K562 (cell line): Measurements from ENCODE around the gene MECP2. TPM values are rescaled to one million over a fixed set of nuclear protein-coding genes. Genes with fewer than 3 reads are reported as not detected.

Source experiments
- ATF4 ChIP-seq: fragments of 450-650 bp; formaldehyde crosslinking; IDR thresholded peaks from 2 replicates; pipeline ENCODE4 v1.4.0; 2022; ENCODE audit warnings: mild to moderate bottlenecking, moderate library complexity
- ETV6 ChIP-seq, 3 experiments: fragments of 150-350 bp in 1 of 3; sonication (generic) in 1 of 3; formaldehyde crosslinking in 1 of 3; IDR thresholded peaks; 2 replicates each; pipeline versions ENCODE4 v1.6.1 to v1.8.0; 2014 to 2022; ENCODE audit warnings: borderline replicate concordance in 2 of 3, low read depth in 2 of 3, antibody characterized with exemption in 1 of 3, low read length in 1 of 3, mild to moderate bottlenecking in 1 of 3, missing genetic modification reagents in 1 of 3
- FOXJ2 ChIP-seq: fragments of 200-800 bp; sonication (Bioruptor generic); IDR thresholded peaks from 2 replicates; pipeline ENCODE4 v1.6.1; 2016; ENCODE audit warnings: missing genetic modification characterization, missing compliant biosample characterization
- GTF2A2 ChIP-seq: IDR thresholded peaks from 2 replicates; pipeline ENCODE4 v1.6.1; 2016; ENCODE audit warnings: mild to moderate bottlenecking, missing genetic modification characterization, missing compliant biosample characterization
- GTF2E2 ChIP-seq: fragments of 200-800 bp; sonication (Bioruptor generic); IDR thresholded peaks from 2 replicates; pipeline ENCODE4 v1.6.1; 2016; ENCODE audit warnings: missing genetic modification characterization, missing compliant biosample characterization
- JUND ChIP-seq, 2 experiments: IDR thresholded peaks; 2 replicates in 1 of 2; 3 replicates in 1 of 2; pipeline ENCODE4 v1.6.1; 2011; ENCODE audit warnings: borderline replicate concordance in 2 of 2, low read depth in 2 of 2, low read length in 2 of 2, improper control_type of control experiment in 1 of 2, missing biosample characterization in 1 of 2, missing genetic modification characterization in 1 of 2, missing genetic modification reagents in 1 of 2
- MEF2A ChIP-seq: IDR thresholded peaks from 2 replicates; pipeline ENCODE4 v1.6.1; 2011; ENCODE audit warnings: low read depth, mild to moderate bottlenecking, low read length, moderate library complexity; ENCODE audit not compliant: control insufficient read depth
- MEF2D ChIP-seq: conservative IDR thresholded peaks from 2 replicates; pipeline ENCODE4 v1.6.1; 2016; ENCODE audit warnings: low read depth, missing genetic modification characterization, missing compliant biosample characterization
- NELFE ChIP-seq: IDR thresholded peaks from 2 replicates; pipeline ENCODE4 v1.6.1; 2011; ENCODE audit warnings: mild to moderate bottlenecking; ENCODE audit not compliant: insufficient read depth, insufficient read length
- POLR2B ChIP-seq: fragments of 450-650 bp; IDR thresholded peaks from 2 replicates; pipeline ENCODE4 v1.6.1; 2018; ENCODE audit warnings: low read depth; ENCODE audit not compliant: partially characterized antibody
- PTRF ChIP-seq: fragments of 450-650 bp; IDR thresholded peaks from 2 replicates; pipeline ENCODE4 v1.6.1; 2016; ENCODE audit warnings: mild to moderate bottlenecking, missing genetic modification characterization, missing compliant biosample characterization
- RBM25 ChIP-seq: fragments of 200-400 bp; formaldehyde crosslinking; IDR thresholded peaks from 2 replicates; pipeline ENCODE4 v1.6.1; 2018; ENCODE audit warnings: low read length, low read depth, moderate library complexity; ENCODE audit not compliant: severe bottlenecking
- RCOR1 ChIP-seq, 2 experiments: IDR thresholded peaks; 2 replicates each; pipeline ENCODE4 v1.6.1; 2012; ENCODE audit warnings: low read depth in 2 of 2, low read length in 2 of 2, borderline replicate concordance in 1 of 2, improper control_type of control experiment in 1 of 2
- TAL1 ChIP-seq: fragments of 450-650 bp; IDR thresholded peaks from 2 replicates; pipeline ENCODE4 v1.6.1; 2016; ENCODE audit warnings: mild to moderate bottlenecking
- TEAD2 ChIP-seq: fragments of 450-650 bp; IDR thresholded peaks from 2 replicates; pipeline ENCODE4 v1.6.1; 2016; ENCODE audit warnings: missing genetic modification characterization, control low read depth, missing compliant biosample characterization
- TSC22D4 ChIP-seq: fragments of 450-650 bp; IDR thresholded peaks from 2 replicates; pipeline ENCODE4 v1.6.1; 2016; ENCODE audit warnings: missing genetic modification characterization, missing biosample characterization, control low read depth
- USF2 ChIP-seq: sonication (generic); formaldehyde crosslinking; IDR thresholded peaks from 2 replicates; pipeline ENCODE4 v1.5.0; 2020; ENCODE audit warnings: missing genetic modification reagents
- ZBTB17 ChIP-seq: fragments of 450-650 bp; formaldehyde crosslinking; IDR thresholded peaks from 2 replicates; pipeline ENCODE4 v1.4.0; 2020; ENCODE audit warnings: mild to moderate bottlenecking
- ZNF134 ChIP-seq: fragments of 250-450 bp; sonication (Bioruptor Pico); conservative IDR thresholded peaks from 2 replicates; pipeline ENCODE4 v1.4.0; 2020
- ZNF140 ChIP-seq: fragments of 250-450 bp; sonication (Bioruptor Pico); IDR thresholded peaks from 2 replicates; pipeline ENCODE4 v1.8.0; 2021; ENCODE audit warnings: moderate library complexity, mild to moderate bottlenecking, inconsistent platforms
- ZNF184 ChIP-seq: sonication (generic); formaldehyde crosslinking; IDR thresholded peaks from 2 replicates; pipeline ENCODE4 v1.5.0; 2020; ENCODE audit warnings: missing genetic modification reagents
- ZNF224 ChIP-seq: sonication (generic); formaldehyde crosslinking; IDR thresholded peaks from 2 replicates; pipeline ENCODE4 v1.8.0; 2022; ENCODE audit warnings: mild to moderate bottlenecking, missing genetic modification reagents
- ZNF232 ChIP-seq: sonication (generic); formaldehyde crosslinking; IDR thresholded peaks from 2 replicates; pipeline ENCODE4 v1.8.0; 2022; ENCODE audit warnings: mild to moderate bottlenecking, missing genetic modification reagents
- ZNF311 ChIP-seq: fragments of 250-450 bp; sonication (Bioruptor Pico); IDR thresholded peaks from 2 replicates; pipeline ENCODE4 v1.4.0; 2020; ENCODE audit warnings: mild to moderate bottlenecking, moderate library complexity
- ZNF347 ChIP-seq: fragments of 450-650 bp; formaldehyde crosslinking; IDR thresholded peaks from 2 replicates; pipeline ENCODE4 v1.4.0; 2020; ENCODE audit warnings: low read depth, mild to moderate bottlenecking, moderate library complexity
- ZNF668 ChIP-seq: fragments of 250-450 bp; sonication (Bioruptor Pico); IDR thresholded peaks from 2 replicates; pipeline ENCODE4 v1.8.0; 2022; ENCODE audit warnings: mild to moderate bottlenecking, inconsistent platforms
- polyA plus RNA-seq, 8 experiments: library from polyadenylated mRNA; depleted of rRNA in 4 of 8; stranded (reverse) in 5 of 8; unstranded in 3 of 8; fragments of >200 nt; fragmentation: Nextera tagmentation in 2 of 8; fragmentation: Illumina TruSeq in 1 of 8; extraction: Ambion mirVana in 2 of 8; extraction: Trizol in 1 of 8; gene quantifications; 2 replicates each; pipeline versions ENCODE4 v1.2.1 to v1.2.3, GENCODE V29; 2011 to 2014; ENCODE audit warnings: inconsistent platforms in 1 of 8, missing spikeins in 1 of 8
- total RNA-seq, 7 experiments: library from RNA; depleted of rRNA in 6 of 7; stranded (reverse); fragments of >200 nt in 6 of 7; fragmentation: Illumina TruSeq in 2 of 7; extraction: Trizol in 2 of 7; gene quantifications; 2 replicates each; pipeline versions ENCODE4 v1.2.1 to v1.2.3, GENCODE V29; 2011 to 2021; ENCODE audit warnings: low replicate concordance in 1 of 7
- TF ChIP-seq, protein P1 (sequence below): IDR thresholded peaks from 2 replicates; pipeline ENCODE4 v1.6.1; 2011; ENCODE audit not compliant: insufficient read length; ENCODE audit errors: extremely low read depth

The MECP2 gene
- total and polyA plus RNA-seq, 9 of the 15 experiments (the other 6 are each of a cell fraction or from before 2014, with no cell fraction given) = 2.1 to 50.9 (median 30.5) TPM

DNA sequence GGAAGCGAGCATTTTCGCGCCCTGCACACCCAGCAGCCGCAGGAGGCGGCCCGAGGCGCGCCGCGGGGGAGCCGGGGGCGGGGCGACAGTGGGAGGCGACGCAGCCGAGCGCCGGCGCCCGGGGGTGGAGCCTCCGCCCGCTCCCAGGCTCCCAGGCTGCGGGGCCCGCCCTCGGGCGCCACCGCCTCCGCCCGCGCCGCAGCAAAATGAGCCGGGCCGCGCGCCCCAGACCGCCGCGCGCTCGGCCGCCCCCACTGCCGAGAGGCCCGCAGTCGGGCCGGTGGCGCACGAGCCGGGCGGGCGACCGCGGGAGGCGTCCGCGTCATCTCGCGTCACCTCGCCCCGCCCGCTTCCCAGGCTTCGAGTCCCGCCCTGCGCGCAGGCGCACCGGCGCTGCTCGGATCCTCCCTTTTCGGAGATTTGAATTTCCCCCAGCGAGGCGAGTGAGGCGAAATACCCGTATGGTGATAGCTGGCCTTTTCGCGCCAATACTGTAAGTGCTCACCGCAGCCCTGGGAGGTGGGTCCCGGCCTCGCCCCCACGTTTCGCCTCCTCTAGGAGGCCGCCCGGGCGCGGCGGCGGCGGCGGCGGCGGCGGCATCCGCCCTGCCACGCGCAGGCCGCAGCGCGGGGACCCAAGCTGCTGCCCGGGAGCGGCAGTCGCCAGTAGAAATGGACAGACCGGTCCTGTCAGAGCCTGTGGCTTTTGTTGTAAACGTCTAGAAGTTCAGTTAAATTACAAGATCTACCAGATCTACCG, 125.0 kb downstream of the MECP2 start, which contains the start of gene TMEM187 (continued):
- TF ChIP-seq, protein P1, sequence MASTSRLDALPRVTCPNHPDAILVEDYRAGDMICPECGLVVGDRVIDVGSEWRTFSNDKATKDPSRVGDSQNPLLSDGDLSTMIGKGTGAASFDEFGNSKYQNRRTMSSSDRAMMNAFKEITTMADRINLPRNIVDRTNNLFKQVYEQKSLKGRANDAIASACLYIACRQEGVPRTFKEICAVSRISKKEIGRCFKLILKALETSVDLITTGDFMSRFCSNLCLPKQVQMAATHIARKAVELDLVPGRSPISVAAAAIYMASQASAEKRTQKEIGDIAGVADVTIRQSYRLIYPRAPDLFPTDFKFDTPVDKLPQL = no peak
- no peak for TF ChIP-seq GTF2A2
- no peak for TF ChIP-seq ATF4 (CRISPR knock-in tag)
- TF ChIP-seq RCOR1 (IDR thresholded peaks at IDR 0.05; ENCODE audit: borderline replicate concordance in 1 of 2, low read depth in 2 of 2, low read length in 2 of 2) = no peak; a peak in 1 of 4 replicates
- TF ChIP-seq ZNF224 (CRISPR knock-in tag) = no peak
- TF ChIP-seq ZNF347 (CRISPR knock-in tag) = no peak
- TF ChIP-seq ZNF232 (CRISPR knock-in tag) = no peak
- no peak for TF ChIP-seq MEF2D
- TF ChIP-seq GTF2E2 (tag) = no peak
- TF ChIP-seq NELFE = no peak
- TF ChIP-seq POLR2B = no peak
- no peak for TF ChIP-seq ZNF184
- TF ChIP-seq JUND (IDR thresholded peaks at IDR 0.05; ENCODE audit: borderline replicate concordance, low read depth, low read length) = no peak
- TF ChIP-seq JUND (tag; IDR thresholded peaks at IDR 0.05; ENCODE audit: borderline replicate concordance, low read depth, low read length) = no peak
- no peak for TF ChIP-seq TSC22D4
- TF ChIP-seq RBM25 = no peak
- TF ChIP-seq ZNF668 = no peak
- TF ChIP-seq FOXJ2 (tag) = no peak; the same call in 1 of the 2 replicates
- TF ChIP-seq TEAD2 (tag) = no peak
- no peak for TF ChIP-seq TAL1
- no peak for TF ChIP-seq USF2
- TF ChIP-seq ZNF311 = no peak
- TF ChIP-seq ETV6 (IDR thresholded peaks at IDR 0.05; ENCODE audit: borderline replicate concordance in 1 of 2, low read depth in 2 of 2, low read length in 1 of 2) = no peak
- no peak for TF ChIP-seq ETV6 (CRISPR knock-in tag; IDR thresholded peaks at IDR 0.05; ENCODE audit: borderline replicate concordance)
- no peak for TF ChIP-seq MEF2A
- no peak for TF ChIP-seq ZNF134 (CRISPR knock-in tag)
- TF ChIP-seq PTRF (tag) = no peak
- no peak for TF ChIP-seq ZNF140
- TF ChIP-seq ZBTB17 = no peak
